ENCODE data around the gene LHX4.

DNA sequence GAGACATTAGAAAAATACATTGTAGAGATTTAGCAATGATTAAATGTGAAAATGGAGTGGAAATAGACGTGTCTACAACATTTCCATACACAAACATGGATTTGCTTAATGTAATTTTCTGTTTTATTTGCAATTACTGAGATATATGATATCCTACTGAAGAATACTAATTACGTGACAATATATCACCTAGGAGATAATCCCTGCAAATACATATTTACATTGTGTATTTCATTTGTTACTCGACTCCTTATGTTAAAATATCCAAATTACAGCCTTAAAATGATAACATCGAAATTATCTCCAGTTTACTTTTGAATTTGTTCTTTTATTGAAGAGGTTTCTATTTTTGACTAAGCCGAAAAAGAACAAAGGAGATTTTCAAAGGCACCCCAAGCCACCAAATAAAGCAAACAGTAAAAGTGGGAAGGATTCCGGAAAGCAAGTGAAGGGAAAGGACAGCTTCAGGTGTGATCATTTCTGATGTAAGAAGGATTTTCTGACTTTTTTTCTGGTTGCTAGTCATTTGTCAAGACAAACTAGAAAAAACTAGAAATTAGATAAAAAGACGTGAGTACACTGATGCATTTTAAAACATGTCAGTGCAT, 7.9 kb downstream of the LHX4 start:
- TF ChIP-seq, protein P1, sequence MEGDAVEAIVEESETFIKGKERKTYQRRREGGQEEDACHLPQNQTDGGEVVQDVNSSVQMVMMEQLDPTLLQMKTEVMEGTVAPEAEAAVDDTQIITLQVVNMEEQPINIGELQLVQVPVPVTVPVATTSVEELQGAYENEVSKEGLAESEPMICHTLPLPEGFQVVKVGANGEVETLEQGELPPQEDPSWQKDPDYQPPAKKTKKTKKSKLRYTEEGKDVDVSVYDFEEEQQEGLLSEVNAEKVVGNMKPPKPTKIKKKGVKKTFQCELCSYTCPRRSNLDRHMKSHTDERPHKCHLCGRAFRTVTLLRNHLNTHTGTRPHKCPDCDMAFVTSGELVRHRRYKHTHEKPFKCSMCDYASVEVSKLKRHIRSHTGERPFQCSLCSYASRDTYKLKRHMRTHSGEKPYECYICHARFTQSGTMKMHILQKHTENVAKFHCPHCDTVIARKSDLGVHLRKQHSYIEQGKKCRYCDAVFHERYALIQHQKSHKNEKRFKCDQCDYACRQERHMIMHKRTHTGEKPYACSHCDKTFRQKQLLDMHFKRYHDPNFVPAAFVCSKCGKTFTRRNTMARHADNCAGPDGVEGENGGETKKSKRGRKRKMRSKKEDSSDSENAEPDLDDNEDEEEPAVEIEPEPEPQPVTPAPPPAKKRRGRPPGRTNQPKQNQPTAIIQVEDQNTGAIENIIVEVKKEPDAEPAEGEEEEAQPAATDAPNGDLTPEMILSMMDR (IDR thresholded peaks at IDR 0.05 in 2 of 3, conservative IDR thresholded peaks at IDR 0.05 in 1 of 3; ENCODE audit: insufficient read depth in 2 of 3, low read depth in 1 of 3, low read length in 3 of 3), result no peak
- no peak for TF ChIP-seq SPI1 (IDR thresholded peaks at IDR 0.05; ENCODE audit: borderline replicate concordance, low read depth, low read length)
- no peak for TF ChIP-seq POLR2AphosphoS2 (IDR thresholded peaks at IDR 0.05; ENCODE audit: low read length)
- TF ChIP-seq SRSF9 (IDR thresholded peaks at IDR 0.05; ENCODE audit: borderline replicate concordance, low read depth, low read length), result no peak
- no peak for TF ChIP-seq SNIP1 (IDR thresholded peaks at IDR 0.05; ENCODE audit: low read depth)
- TF ChIP-seq, protein P2, sequence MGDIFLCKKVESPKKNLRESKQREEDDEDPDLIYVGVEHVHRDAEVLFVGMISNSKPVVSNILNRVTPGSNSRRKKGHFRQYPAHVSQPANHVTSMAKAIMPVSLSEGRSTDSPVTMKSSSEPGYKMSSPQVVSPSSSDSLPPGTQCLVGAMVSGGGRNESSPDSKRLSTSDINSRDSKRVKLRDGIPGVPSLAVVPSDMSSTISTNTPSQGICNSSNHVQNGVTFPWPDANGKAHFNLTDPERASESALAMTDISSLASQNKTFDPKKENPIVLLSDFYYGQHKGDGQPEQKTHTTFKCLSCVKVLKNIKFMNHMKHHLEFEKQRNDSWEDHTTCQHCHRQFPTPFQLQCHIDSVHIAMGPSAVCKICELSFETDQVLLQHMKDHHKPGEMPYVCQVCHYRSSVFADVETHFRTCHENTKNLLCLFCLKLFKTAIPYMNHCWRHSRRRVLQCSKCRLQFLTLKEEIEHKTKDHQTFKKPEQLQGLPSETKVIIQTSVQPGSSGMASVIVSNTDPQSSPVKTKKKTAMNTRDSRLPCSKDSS (IDR thresholded peaks at IDR 0.05; ENCODE audit: low read depth, partially characterized antibody), result no peak
- no peak for TF ChIP-seq ZBTB8A (IDR thresholded peaks at IDR 0.05; ENCODE audit: partially characterized antibody)
- no peak for TF ChIP-seq TRIM28 (IDR thresholded peaks at IDR 0.05)
- TF ChIP-seq MAFF (IDR thresholded peaks at IDR 0.05; ENCODE audit: low read length), result no peak
- TF ChIP-seq, protein P3, sequence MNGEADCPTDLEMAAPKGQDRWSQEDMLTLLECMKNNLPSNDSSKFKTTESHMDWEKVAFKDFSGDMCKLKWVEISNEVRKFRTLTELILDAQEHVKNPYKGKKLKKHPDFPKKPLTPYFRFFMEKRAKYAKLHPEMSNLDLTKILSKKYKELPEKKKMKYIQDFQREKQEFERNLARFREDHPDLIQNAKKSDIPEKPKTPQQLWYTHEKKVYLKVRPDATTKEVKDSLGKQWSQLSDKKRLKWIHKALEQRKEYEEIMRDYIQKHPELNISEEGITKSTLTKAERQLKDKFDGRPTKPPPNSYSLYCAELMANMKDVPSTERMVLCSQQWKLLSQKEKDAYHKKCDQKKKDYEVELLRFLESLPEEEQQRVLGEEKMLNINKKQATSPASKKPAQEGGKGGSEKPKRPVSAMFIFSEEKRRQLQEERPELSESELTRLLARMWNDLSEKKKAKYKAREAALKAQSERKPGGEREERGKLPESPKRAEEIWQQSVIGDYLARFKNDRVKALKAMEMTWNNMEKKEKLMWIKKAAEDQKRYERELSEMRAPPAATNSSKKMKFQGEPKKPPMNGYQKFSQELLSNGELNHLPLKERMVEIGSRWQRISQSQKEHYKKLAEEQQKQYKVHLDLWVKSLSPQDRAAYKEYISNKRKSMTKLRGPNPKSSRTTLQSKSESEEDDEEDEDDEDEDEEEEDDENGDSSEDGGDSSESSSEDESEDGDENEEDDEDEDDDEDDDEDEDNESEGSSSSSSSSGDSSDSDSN (IDR thresholded peaks at IDR 0.05; ENCODE audit: borderline replicate concordance in 1 of 2, low read depth in 2 of 2, low read length in 2 of 2), result no peak
- TF ChIP-seq WHSC1 (IDR thresholded peaks at IDR 0.05; ENCODE audit: low read length), result no peak

Data from K562 (cell line).